ENCODE data around the gene SPEM2. TPM values are rescaled to one million over a fixed set of nuclear protein-coding genes. Genes with fewer than 3 reads are reported as not detected.
"Not testable (repeated sequence)": the region's sequence is repeated elsewhere in the genome, so short reads cannot be mapped to it uniquely, and the experiment has no call there.

The SPEM2 gene
- total RNA-seq, 1 donor from 2014 or later = not detected

GRCh38 chr17:7470457-7470973 is 45.1 kb downstream of the SPEM2 start:
- intact Hi-C loops (cut with micrococcal nuclease); H3K4me3 Mint-ChIP-seq; H3K4me1 Mint-ChIP-seq; H3K27me3 Mint-ChIP-seq; H3K36me3 Mint-ChIP-seq (ENCODE audit: low read depth); H3K9me3 Mint-ChIP-seq; H3K27ac Mint-ChIP-seq; DNase-seq: not testable (repeated sequence)

- no peaks in the 10 kb centered on the region for H3K27me3 Mint-ChIP-seq
- intact Hi-C loops (cut with micrococcal nuclease) = no loop called here
- peaks cover 17% of the 10 kb centered on the region for H3K4me1 Mint-ChIP-seq
- no peak for DNase-seq
- no peak overlapping the region for H3K4me3 Mint-ChIP-seq
- no peak overlapping the region for H3K27ac Mint-ChIP-seq
- H3K9me3 Mint-ChIP-seq = no peaks in the 10 kb centered on the region
- peaks cover 8% of the 10 kb centered on the region for H3K36me3 Mint-ChIP-seq (ENCODE audit: low read depth)
Measured at GRCh38 chr17:7471729-7472128, 46.3 kb downstream of the SPEM2 start.

GRCh38 chr17:7474767-7475166 is 49.4 kb downstream of the SPEM2 start:
- intact Hi-C loops (cut with micrococcal nuclease); H3K27me3 Mint-ChIP-seq; H3K4me3 Mint-ChIP-seq; H3K27ac Mint-ChIP-seq; H3K9me3 Mint-ChIP-seq; H3K36me3 Mint-ChIP-seq (ENCODE audit: low read depth); DNase-seq: not testable (repeated sequence)
- H3K4me1 Mint-ChIP-seq = peaks cover 36% of the 10 kb centered on the region

- intact Hi-C loops (cut with micrococcal nuclease) = no loop called here
- Mint-ChIP-seq H3K9me3 (no peaks in the 10 kb centered on the region), H3K4me1 (peaks cover 43% of the 10 kb centered on the region), H3K4me3 (no peak overlapping the region), H3K36me3 (ENCODE audit: low read depth) (peaks cover 7% of the 10 kb centered on the region), H3K27ac (no peak overlapping the region), H3K27me3 (no peaks in the 10 kb centered on the region)
- DNase-seq = no peak
Measured at GRCh38 chr17:7475764-7476422, 50.5 kb downstream of the SPEM2 start.

- H3K27me3 Mint-ChIP-seq = no peaks in the 10 kb centered on the region
- H3K27ac Mint-ChIP-seq = peak overlapping the region; percentile 43
- H3K4me1 Mint-ChIP-seq = peaks cover 43% of the 10 kb centered on the region
- H3K9me3 Mint-ChIP-seq = no peaks in the 10 kb centered on the region
- DNase-seq = no peak
- peaks cover 7% of the 10 kb centered on the region for H3K36me3 Mint-ChIP-seq (ENCODE audit: low read depth)
- intact Hi-C loops (cut with micrococcal nuclease) = no loop called here
- peak overlapping the region; percentile 4 for H3K4me3 Mint-ChIP-seq
Measured at GRCh38 chr17:7476494-7476893, 51.1 kb downstream of the SPEM2 start.

GRCh38 chr17:7476951-7477350 is 51.5 kb downstream of the SPEM2 start:
- no peak overlapping the region for H3K27ac Mint-ChIP-seq
- H3K4me1 Mint-ChIP-seq = peaks cover 41% of the 10 kb centered on the region
- peak overlapping the region; percentile 4 for H3K4me3 Mint-ChIP-seq

More at GRCh38 chr17:7476951-7477350, 51.5 kb downstream of the SPEM2 start:
- H3K27me3 Mint-ChIP-seq = no peaks in the 10 kb centered on the region
- no peak for DNase-seq
- intact Hi-C loops (cut with micrococcal nuclease) = no loop called here
- peaks cover 7% of the 10 kb centered on the region for H3K36me3 Mint-ChIP-seq (ENCODE audit: low read depth)
- no peaks in the 10 kb centered on the region for H3K9me3 Mint-ChIP-seq

Other genes starting within 250 kb of the SPEM2 start
- 1.8 and 1.9 TPM in 2 replicates for gene ASGR1, start 246.2 kb upstream of the SPEM2 start, total RNA-seq
- 12.4 and 14.0 TPM in 2 replicates for gene DLG4, start 205.8 kb upstream of the SPEM2 start, total RNA-seq
- 244 and 267 TPM in 2 replicates for gene ACADVL, start 205.7 kb upstream of the SPEM2 start, total RNA-seq
- gene DVL2, start 191.1 kb upstream of the SPEM2 start, total RNA-seq = 71.1 and 77.7 TPM in 2 replicates
- 46.2 and 51.7 TPM in 2 replicates for gene PHF23, start 186.2 kb upstream of the SPEM2 start, total RNA-seq
- 124 and 126 TPM in 2 replicates for gene GABARAP, start 183.2 kb upstream of the SPEM2 start, total RNA-seq
- 188 and 190 TPM in 2 replicates for gene CTDNEP1, start 173.9 kb upstream of the SPEM2 start, total RNA-seq
- gene ELP5, start 173.4 kb upstream of the SPEM2 start, total RNA-seq = 74.3 and 76.8 TPM in 2 replicates
- 0.31 and 0.40 TPM in 2 replicates for gene CLDN7, start 163.1 kb upstream of the SPEM2 start, total RNA-seq
- 0.17 and 0.37 TPM in 2 replicates for gene SLC2A4, start 143.9 kb upstream of the SPEM2 start, total RNA-seq
- 0.21 and 0.33 TPM in 2 replicates for gene YBX2, start 131.0 kb upstream of the SPEM2 start, total RNA-seq
- 1,303 and 1,327 TPM in 2 replicates for gene EIF5A, start 118.0 kb upstream of the SPEM2 start, total RNA-seq
- gene GPS2, start 110.3 kb upstream of the SPEM2 start, total RNA-seq = 51.5 and 56.2 TPM in 2 replicates
- 59.3 and 59.6 TPM in 2 replicates for gene NEURL4, start 96.3 kb upstream of the SPEM2 start, total RNA-seq
- gene ACAP1, start 89.1 kb upstream of the SPEM2 start, total RNA-seq = 262 and 275 TPM in 2 replicates
- 7.0 and 7.6 TPM in 2 replicates for gene KCTD11, start 73.5 kb upstream of the SPEM2 start, total RNA-seq
- gene TMEM95, start 70.5 kb upstream of the SPEM2 start, total RNA-seq = not detected in 2 replicates
- gene TNK1, start 44.5 kb upstream of the SPEM2 start, total RNA-seq = 5.3 and 5.5 TPM in 2 replicates
- gene PLSCR3, start 31.1 kb upstream of the SPEM2 start, total RNA-seq = 75.5 and 79.8 TPM in 2 replicates
- 47.4 and 59.3 TPM in 2 replicates for gene TMEM256, start 21.5 kb upstream of the SPEM2 start, total RNA-seq
- gene NLGN2, start 17.8 kb upstream of the SPEM2 start, total RNA-seq = 2.9 and 3.0 TPM in 2 replicates
- gene SPEM1, start 5.3 kb upstream of the SPEM2 start, total RNA-seq = not detected in 2 replicates
- not detected in 2 replicates for gene SPEM3, start 3.2 kb downstream of the SPEM2 start, total RNA-seq
- gene TMEM102, start 9.8 kb downstream of the SPEM2 start, total RNA-seq = 12.8 and 12.9 TPM in 2 replicates
- 9.4 and 9.5 TPM in 2 replicates for gene FGF11, start 13.9 kb downstream of the SPEM2 start, total RNA-seq
- gene CHRNB1, start 19.4 kb downstream of the SPEM2 start, total RNA-seq = 6.1 and 7.2 TPM in 2 replicates
- gene ZBTB4, start 54.0 kb downstream of the SPEM2 start, total RNA-seq = 16.0 and 16.1 TPM in 2 replicates
- gene SLC35G6, start 55.8 kb downstream of the SPEM2 start, total RNA-seq = not detected in 2 replicates
- gene POLR2A, start 58.8 kb downstream of the SPEM2 start, total RNA-seq = 226 and 230 TPM in 2 replicates
- gene TNFSF12, start 123.4 kb downstream of the SPEM2 start, total RNA-seq = 21.5 and 21.8 TPM in 2 replicates
- 2.4 and 3.5 TPM in 2 replicates for gene TNFSF13, start 133.1 kb downstream of the SPEM2 start, total RNA-seq
- 89.7 and 93.0 TPM in 2 replicates for gene SENP3, start 136.3 kb downstream of the SPEM2 start, total RNA-seq
- 3.2 and 3.5 TPM in 2 replicates for gene CD68, start 154.0 kb downstream of the SPEM2 start, total RNA-seq
- gene MPDU1, start 158.2 kb downstream of the SPEM2 start, total RNA-seq = 92.5 and 104 TPM in 2 replicates
- gene SOX15, start 164.5 kb downstream of the SPEM2 start, total RNA-seq = 0.43 TPM in 1 of 2 replicates, not detected in the other
- gene FXR2, start 189.3 kb downstream of the SPEM2 start, total RNA-seq = 62.6 and 64.4 TPM in 2 replicates
- gene SAT2, start 202.2 kb downstream of the SPEM2 start, total RNA-seq = 16.5 and 17.7 TPM in 2 replicates
- gene SHBG, start 204.5 kb downstream of the SPEM2 start, total RNA-seq = not detected in 2 replicates
- 0.14 and 0.37 TPM in 2 replicates for gene ATP1B2, start 225.3 kb downstream of the SPEM2 start, total RNA-seq